Activated T-cell treated with anti-CD3 and anti-CD28 coated beads, Interleukin-2, amount 50 U/mL, for 1 hour (primary cell): ENCODE measurements around the gene CSRNP3.
"Not testable (repeated sequence)": the region's sequence is repeated elsewhere in the genome, so short reads cannot be mapped to it uniquely, and the experiment has no call there.

Source experiments
- DNase-seq: peaks from one replicate; pipeline ENCODE4 v3.0.0-alpha.2; 2020

CSRNP3 gene

DNA sequence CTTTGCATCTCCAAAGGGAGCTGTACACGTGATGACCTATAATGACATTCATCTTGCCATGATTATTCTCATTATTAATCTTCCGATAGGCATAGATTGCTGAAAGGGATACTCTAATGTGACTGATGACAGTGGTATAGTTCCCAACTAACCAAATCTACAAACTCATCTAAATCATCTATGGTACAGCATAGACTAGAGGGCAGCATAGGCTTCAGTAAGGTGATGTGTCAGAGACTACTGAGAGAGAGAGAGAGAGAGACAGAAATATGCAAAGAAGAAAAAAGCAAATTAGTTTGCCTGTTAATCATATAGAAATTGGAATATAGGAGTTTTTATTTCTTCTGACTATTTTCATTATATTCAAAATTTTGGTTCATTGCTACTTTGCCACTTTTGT is 89.3 kb downstream of the CSRNP3 start:
- no peak for DNase-seq

DNA sequence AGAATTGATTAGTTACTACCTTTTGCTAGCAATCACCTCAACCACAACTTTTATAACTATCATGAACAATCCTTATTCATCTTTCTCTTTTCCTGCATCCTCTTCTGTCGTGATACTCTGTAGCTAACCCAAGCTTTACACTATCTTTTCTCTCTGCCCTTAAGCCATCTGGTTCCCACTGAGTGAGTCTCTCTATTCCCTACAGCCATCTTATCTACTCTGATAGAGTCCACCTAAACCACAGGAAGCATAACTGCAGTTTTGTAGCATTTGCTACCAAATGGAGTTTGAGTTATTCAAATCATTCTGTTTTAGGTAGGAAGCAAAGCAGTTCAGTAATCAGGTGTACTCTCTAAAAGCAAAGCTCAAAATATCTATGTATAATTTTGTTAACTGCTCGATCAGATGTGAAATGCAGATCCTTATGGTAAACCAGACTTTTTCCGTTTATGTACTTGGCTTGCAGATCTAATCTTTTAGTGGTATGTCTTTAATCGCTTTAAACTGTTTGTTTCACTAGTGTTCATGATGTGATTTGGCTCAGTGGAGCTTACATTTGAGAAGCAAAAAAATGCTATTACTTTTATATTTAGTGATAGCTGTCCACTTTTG is 91.0 kb downstream of the CSRNP3 start:
- no peak for DNase-seq

GRCh38 chr2:165561516-165561915 is 92.0 kb downstream of the CSRNP3 start:
- no peak for DNase-seq

- no peak for DNase-seq
Measured at GRCh38 chr2:165562233-165562632, 92.7 kb downstream of the CSRNP3 start.

- no peak for DNase-seq
Measured at GRCh38 chr2:165563468-165564225, 94.1 kb downstream of the CSRNP3 start.

GRCh38 chr2:165566008-165566407 is 96.5 kb downstream of the CSRNP3 start:
- DNase-seq = no peak

GRCh38 chr2:165567273-165567672 is 97.8 kb downstream of the CSRNP3 start:
- DNase-seq = no peak

GRCh38 chr2:165568361-165568760 is 98.9 kb downstream of the CSRNP3 start:
- no peak for DNase-seq

GRCh38 chr2:165571477-165571876 is 102.0 kb downstream of the CSRNP3 start:
- DNase-seq = no peak

- no peak for DNase-seq
Measured at GRCh38 chr2:165572151-165572550, 102.7 kb downstream of the CSRNP3 start.

DNA sequence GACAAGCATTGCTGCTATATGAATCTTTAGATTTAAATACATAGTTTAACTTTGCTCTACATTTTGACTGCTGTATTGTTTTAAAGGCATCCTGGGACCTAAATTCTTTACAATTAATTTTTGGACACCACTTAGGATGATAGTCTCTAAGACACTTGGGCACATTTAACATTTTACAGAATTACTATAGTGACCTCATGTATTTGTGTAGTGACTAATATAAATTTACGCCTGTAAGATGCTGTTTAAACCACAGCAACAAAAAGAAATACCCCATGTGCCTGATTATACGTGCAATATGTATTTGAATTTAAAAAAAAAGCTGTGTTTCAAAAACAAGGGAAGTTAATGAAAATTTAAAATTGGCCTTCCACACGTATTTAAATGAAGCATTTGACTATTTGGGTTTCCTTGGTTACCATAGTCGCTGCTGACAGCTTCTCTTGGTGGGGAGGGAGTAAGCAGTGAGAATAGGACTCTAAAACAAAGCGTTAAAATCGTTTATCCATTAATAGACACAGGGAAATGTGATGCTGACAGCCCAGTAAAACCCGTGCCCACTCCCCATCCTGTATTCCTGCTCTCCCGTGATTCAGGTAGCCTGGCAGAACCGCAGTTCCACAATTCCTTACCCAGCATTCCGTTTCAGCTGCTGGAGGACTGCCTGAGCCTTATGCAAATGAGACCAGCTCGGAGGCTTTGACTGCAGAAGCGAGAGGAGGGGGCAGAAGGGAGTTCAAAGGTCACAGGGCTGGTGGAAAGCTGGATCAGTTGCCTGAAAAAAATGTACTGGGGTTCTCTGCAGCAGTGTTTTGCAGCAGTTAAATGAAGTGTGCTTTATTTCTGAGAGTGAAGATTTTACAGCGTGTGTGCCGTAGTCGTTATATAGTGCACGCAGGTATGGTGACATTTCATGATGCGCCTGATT is 104.3 kb downstream of the CSRNP3 start:
- no peak for DNase-seq

- DNase-seq = no peak
Measured at GRCh38 chr2:165575044-165575615, 105.6 kb downstream of the CSRNP3 start.

DNA sequence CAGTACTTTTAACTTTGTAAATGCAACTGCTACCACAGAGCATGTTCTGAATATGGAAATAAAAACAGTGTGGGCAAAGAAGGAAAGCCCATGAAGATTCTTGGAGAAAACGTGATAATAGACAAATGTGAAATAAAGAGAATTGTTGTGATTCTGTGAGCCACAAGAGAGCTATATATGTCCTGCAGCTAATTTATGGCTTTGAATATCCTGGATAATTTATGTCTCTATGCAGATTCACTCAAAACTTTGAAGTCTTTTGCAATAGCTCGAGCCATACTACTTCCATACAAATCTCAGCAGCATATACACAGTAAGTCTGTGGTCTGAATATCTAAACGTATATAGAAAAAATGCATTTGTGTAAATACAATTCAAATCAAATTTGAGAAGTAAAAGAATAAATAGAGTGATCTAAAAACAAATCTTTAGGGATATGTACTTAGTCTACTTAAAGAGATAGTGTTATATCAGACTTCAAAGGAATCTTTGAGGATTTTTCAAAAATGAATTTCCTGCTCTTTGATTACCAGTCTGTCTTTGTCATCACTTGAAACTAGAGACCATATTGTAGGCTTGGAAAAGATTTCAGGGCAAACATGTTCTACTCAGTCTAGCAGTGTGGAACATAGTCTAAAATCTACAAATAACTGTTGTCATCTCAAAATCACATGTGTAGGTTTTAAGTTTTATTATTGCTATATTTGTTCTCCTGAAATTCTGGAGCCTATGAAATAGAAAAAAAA is 107.1 kb downstream of the CSRNP3 start:
- DNase-seq = no peak

DNA sequence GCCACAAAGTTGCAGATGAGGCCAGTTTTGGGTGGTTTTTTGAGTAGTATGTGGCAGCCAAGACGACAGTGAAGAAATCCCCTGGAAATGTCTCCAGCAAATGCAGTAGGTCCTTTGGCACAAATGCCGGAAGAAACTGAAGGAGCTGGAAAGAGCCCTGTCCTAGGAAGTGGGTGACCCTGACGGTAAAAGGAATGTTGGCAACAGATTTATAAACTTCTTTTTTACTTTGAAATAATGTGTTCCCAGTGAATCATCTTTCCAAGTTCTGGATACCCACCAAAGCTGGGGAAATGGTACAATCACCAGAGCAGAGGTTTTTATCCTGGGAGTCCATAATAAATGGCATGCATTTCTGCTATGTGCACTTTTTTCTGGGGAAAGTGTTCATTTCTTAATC is 112.9 kb downstream of the CSRNP3 start:
- DNase-seq = no peak

DNA sequence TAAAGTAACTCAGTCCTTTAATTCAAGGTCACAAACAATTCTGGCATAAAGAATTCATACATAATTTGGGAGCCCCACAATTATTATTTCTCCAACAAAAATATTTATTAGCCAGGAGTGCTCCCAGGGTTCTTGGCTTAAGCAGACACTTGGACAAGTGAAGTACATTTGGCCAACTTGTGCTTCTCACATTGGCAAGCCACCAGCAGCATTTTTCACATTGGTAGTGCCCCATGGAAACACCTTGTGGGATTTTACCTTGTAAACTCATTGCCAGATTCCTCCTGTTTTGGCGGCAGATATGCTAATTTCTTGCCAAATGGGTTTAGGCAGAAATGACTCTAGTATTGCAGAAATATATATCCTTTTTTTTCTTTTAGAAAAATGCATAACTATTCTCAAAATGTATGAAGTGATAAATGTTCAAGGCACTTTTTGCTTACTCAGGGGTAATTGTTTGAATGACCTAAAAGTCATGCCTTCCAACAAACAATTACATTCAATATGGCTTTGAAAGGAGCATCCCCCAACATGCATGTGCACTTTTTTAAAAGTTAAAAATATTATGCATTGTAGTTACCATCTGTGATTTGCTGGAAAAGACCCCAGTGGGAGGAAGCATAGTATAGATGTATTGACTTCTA is 113.5 kb downstream of the CSRNP3 start:
- no peak for DNase-seq

DNA sequence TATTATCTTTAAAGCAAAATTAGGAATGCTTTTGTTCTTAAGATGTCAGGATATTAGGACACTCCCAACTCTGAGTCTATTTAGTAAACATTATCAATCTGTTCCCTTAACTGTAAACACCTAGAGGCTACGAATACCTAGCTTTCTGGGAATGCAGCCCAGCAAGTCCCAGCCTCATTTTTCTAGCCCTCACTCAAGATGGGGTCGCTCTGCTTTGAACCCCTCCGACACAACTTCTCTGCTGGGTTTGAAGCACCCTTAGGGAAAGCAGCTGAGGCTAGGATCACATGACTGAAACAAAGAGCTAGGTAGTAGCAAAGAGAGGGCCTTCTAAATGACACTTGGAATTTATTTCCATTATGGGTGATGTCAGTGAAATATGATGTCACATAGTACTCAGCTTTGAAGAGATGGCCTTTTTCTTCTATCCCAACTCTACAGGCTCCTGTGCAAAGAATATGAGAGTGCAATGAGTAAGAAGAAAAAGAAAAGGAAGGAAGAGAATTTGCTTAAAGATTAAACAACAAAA is 114.7 kb downstream of the CSRNP3 start:
- no peak for DNase-seq

DNA sequence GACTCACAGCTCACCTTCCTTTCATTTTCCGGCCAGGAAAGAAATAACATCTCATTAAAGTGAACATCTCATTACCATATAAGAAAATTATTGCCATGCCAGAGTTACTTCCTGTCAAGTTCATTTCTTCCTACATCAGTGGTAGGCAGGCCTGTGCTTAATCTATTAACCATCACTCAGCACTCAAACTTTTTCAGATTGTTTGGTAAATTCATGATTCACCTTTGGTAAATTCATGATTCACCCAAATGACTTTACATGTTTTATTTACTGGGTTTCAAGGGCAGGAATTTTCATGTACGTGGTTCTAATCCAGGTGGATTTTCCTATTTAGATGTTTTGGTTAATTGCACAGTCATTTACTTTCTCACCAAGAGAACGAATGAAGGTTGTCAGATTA is 116.5 kb downstream of the CSRNP3 start:
- DNase-seq = no peak

GRCh38 chr2:165587335-165587938 is 117.9 kb downstream of the CSRNP3 start:
- DNase-seq = no peak

GRCh38 chr2:165590999-165591398 is 121.5 kb downstream of the CSRNP3 start:
- not testable (repeated sequence) for DNase-seq

GRCh38 chr2:165593081-165593480 is 123.6 kb downstream of the CSRNP3 start:
- no peak for DNase-seq

GRCh38 chr2:165594231-165594934 is 124.9 kb downstream of the CSRNP3 start:
- DNase-seq = no peak
